PC-3 (cell line): Measurements from ENCODE around the gene FBXL7.

Experiments
- CTCF ChIP-seq: fragments of 300-600 bp; sonication (generic); conservative IDR thresholded peaks from 2 replicates; pipeline ENCODE4 v1.5.1; 2017; ENCODE audit warnings: antibody characterized with exemption, low read depth, mild to moderate bottlenecking, low read length
- EZH2 ChIP-seq: fragments of 300-600 bp; sonication (generic); IDR thresholded peaks from one replicate; pipeline ENCODE4 v1.6.1; 2017; ENCODE audit warnings: antibody characterized with exemption, mild to moderate bottlenecking, low read length; ENCODE audit not compliant: unreplicated experiment
- EZH2phosphoT487 ChIP-seq: fragments of 300-600 bp; sonication (generic); IDR thresholded peaks from 2 replicates; pipeline ENCODE4 v1.6.1; 2018; ENCODE audit warnings: mild to moderate bottlenecking, antibody characterized with exemption, low read length, borderline replicate concordance

GRCh38 chr5:15951550-15951949 is 451.6 kb downstream of the FBXL7 start:
- no peak for TF ChIP-seq CTCF
- no peak for TF ChIP-seq EZH2
- no peak for TF ChIP-seq EZH2phosphoT487
